Measurements from ENCODE around the gene UPK3BL2. TPM values are rescaled to one million over a fixed set of nuclear protein-coding genes. Genes with fewer than 3 reads are reported as not detected.
"Not testable (repeated sequence)": the region's sequence is repeated elsewhere in the genome, so short reads cannot be mapped to it uniquely, and the experiment has no call there.

The UPK3BL2 gene
- polyA plus RNA-seq, 5 donors = 12.7 to 19.7 (median 16.6) TPM

DNA sequence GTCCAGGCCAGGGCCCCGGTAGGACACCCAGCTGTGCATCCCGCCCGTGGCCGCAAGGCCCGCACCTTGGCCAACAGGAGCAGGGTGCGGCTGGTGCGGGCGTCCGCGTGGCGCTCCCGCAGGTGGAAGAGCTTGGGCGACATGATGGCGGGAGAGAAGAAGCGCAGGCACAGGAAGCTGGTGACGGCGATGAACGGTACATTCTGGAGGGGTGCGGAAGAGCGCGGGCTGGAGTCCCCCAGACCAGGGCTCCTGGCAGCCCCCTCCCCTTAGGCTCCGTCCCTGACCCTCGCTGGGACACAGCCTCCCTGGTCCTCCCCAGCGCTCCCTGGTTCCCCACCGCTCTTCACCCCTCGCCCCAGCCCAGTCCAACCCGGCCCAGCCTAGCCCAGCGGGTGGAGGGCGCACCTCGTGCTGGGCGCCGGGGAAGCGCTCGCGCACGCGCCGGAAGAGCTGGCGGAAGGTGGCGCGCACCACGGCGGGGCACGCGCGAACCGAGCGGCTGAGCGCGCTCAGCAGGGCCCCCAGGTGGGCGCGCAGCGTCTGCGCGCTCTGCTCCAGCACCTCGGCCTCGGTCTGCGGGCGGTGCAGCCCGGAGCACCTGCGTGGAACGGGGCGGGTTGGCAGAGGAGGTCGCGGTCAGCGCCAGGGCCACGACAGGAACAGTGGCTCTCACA lies 48.9 kb downstream of the UPK3BL2 start:
- not testable (repeated sequence) for DNase-seq

DNA sequence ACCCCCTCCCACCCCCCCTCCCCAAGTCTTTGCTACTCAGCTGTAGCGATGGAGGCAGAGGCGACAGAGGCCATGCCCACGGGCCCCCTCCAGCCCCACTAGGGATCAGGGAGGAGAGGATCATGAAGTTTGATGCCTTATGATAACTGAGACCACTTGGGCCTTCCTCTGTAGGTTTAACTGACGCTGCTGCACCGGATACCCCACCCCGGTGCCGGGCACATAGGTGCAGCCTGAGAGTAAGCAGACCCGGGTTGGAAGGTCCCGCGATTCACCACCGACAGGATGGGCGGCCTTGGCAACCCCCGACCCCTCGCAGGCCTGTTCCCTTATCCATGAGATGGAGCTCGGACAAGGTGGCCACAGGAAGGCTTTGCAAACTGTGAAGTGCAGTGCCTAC lies 49.5 kb downstream of the UPK3BL2 start:
- not testable (repeated sequence) for DNase-seq

GRCh38 chr7:102493220-102493935 lies 50.1 kb downstream of the UPK3BL2 start:
- not testable (repeated sequence) for DNase-seq

DNA sequence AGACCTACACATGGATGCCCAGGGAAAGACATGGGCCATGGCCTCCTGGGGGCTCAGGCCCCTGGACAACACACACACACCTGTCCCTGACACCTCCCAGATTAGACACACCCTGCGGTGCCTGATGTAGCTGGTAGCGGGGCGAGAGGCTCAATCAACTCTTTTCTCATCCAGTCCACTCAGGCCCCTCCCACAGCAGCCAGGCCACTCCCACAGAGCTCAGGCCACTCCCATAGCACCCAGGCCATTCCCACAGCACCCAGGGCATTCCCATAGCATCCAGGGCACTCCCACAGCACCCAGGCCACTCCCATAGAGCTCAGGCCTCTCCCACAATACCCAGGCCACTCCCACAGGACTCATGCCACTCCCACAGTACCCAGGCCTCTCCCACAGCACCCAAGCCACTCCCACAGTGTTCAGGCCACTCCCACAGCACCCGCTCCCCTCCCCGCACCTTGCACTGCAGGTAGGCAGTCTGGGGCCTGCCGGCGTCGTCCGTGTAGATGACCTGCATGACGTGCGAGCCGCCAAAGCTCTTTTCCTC lies 52.9 kb downstream of the UPK3BL2 start:
- not testable (repeated sequence) for DNase-seq

Other genes starting within 250 kb of the UPK3BL2 start
- 1 to 10 TPM; 2.0 to 8.6 (median 3.2) TPM for gene SPDYE6, start 187.3 kb downstream of the UPK3BL2 start, polyA plus RNA-seq (ENCODE audit: insufficient read depth in 1 of 5, insufficient read length in 5 of 5, low replicate concordance in 1 of 5)
- 10 to 100 TPM; 38.1 to 44.9 (median 42.2) TPM for gene PRKRIP1, start 147.3 kb downstream of the UPK3BL2 start, polyA plus RNA-seq (ENCODE audit: insufficient read depth in 1 of 5, insufficient read length in 5 of 5, low replicate concordance in 1 of 5)
- 10 to 100 TPM in 3 of 5 donors, 1 to 10 TPM in 2; 9.5 to 21.5 (median 10.5) TPM for gene ORAI2, start 110.1 kb downstream of the UPK3BL2 start, polyA plus RNA-seq (ENCODE audit: insufficient read depth in 1 of 5, insufficient read length in 5 of 5, low replicate concordance in 1 of 5)
- gene ALKBH4, start 78.8 kb downstream of the UPK3BL2 start, polyA plus RNA-seq (ENCODE audit: insufficient read depth in 1 of 5, insufficient read length in 5 of 5, low replicate concordance in 1 of 5) = 10 to 100 TPM in 4 of 5 donors, 1 to 10 TPM in 1; 9.2 to 15.1 (median 11.5) TPM
- 10 to 100 TPM; 11.6 to 24.6 (median 16.4) TPM for gene LRWD1, start 78.7 kb downstream of the UPK3BL2 start, polyA plus RNA-seq (ENCODE audit: insufficient read depth in 1 of 5, insufficient read length in 5 of 5, low replicate concordance in 1 of 5)
- gene POLR2J, start 64.8 kb downstream of the UPK3BL2 start, polyA plus RNA-seq (ENCODE audit: insufficient read depth in 1 of 5, insufficient read length in 5 of 5, low replicate concordance in 1 of 5) = 10 to 100 TPM; 22.2 to 38.5 (median 27.3) TPM
- gene RASA4B, start 25.9 kb downstream of the UPK3BL2 start, polyA plus RNA-seq (ENCODE audit: insufficient read depth in 1 of 5, insufficient read length in 5 of 5, low replicate concordance in 1 of 5) = 10 to 100 TPM in 1 of 5 donors, 1 to 10 TPM in 4; 2.4 to 12.2 (median 5.5) TPM
- gene SPDYE2, start 7.5 kb upstream of the UPK3BL2 start, polyA plus RNA-seq (ENCODE audit: insufficient read depth in 1 of 5, insufficient read length in 5 of 5, low replicate concordance in 1 of 5) = 10 to 100 TPM in 1 of 5 donors, 1 to 10 TPM in 4; 2.9 to 14.3 (median 9.7) TPM
- gene POLR2J3, start 28.9 kb upstream of the UPK3BL2 start, polyA plus RNA-seq (ENCODE audit: insufficient read depth in 1 of 5, insufficient read length in 5 of 5, low replicate concordance in 1 of 5) = 100 to 1,000 TPM in 2 of 5 donors, 10 to 100 TPM in 3; 72.1 to 109 (median 94.3) TPM
- gene RASA4, start 73.1 kb upstream of the UPK3BL2 start, polyA plus RNA-seq (ENCODE audit: insufficient read depth in 1 of 5, insufficient read length in 5 of 5, low replicate concordance in 1 of 5) = 10 to 100 TPM; 12.9 to 34.7 (median 29.6) TPM
- gene UPK3BL1, start 99.1 kb upstream of the UPK3BL2 start, polyA plus RNA-seq (ENCODE audit: insufficient read depth in 1 of 5, insufficient read length in 5 of 5, low replicate concordance in 1 of 5) = 10 to 100 TPM; 11.3 to 41.4 (median 21.5) TPM
- 1 to 10 TPM; 1.2 to 3.1 (median 2.0) TPM for gene SPDYE2B, start 106.6 kb upstream of the UPK3BL2 start, polyA plus RNA-seq (ENCODE audit: insufficient read depth in 1 of 5, insufficient read length in 5 of 5, low replicate concordance in 1 of 5)
- gene POLR2J2, start 128.0 kb upstream of the UPK3BL2 start, polyA plus RNA-seq (ENCODE audit: insufficient read depth in 1 of 5, insufficient read length in 5 of 5, low replicate concordance in 1 of 5) = 1 to 10 TPM in 4 of 5 donors, under 1 TPM in 1; 0.53 to 4.8 (median 2.9) TPM
- gene FAM185A, start 205.3 kb upstream of the UPK3BL2 start, polyA plus RNA-seq (ENCODE audit: insufficient read depth in 1 of 5, insufficient read length in 5 of 5, low replicate concordance in 1 of 5) = 10 to 100 TPM in 4 of 5 donors, 1 to 10 TPM in 1; 8.2 to 14.1 (median 13.5) TPM

Measured in right lung (tissue), 5 donors.